ENCODE results near the gene LMTK3. TPM values are rescaled to one million over a fixed set of nuclear protein-coding genes. Genes with fewer than 3 reads are reported as not detected.

Gene LMTK3
- polyA plus RNA-seq, 1 donor (not counting 4 experiments of a cell fraction or from before 2014, with no cell fraction given) = 0.51 TPM

DNA sequence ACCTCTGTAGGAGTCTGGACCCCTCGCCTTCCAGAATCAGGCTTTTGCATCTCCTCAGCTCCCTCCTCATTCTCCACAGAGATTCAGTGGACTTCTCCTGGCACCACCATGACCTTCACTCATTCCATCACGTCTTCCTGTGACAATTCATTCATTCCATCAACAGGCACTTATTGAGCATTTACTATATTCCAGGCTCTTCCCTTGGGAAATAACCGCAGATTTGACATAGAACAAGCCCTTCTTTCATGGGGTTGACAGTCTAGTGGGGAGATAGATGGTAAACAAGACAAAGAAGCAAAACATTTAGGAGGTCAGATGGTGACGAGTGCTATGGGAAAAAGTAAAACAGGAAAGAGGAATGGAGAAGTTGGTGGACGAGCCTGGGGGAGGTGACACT is 37.7 kb upstream of the LMTK3 start:
- Histone ChIP-seq H3K4me3 (ENCODE audit: control insufficient read depth in 2 of 3, extremely low read depth in 1 of 3, insufficient read depth in 2 of 3, low read depth in 1 of 3, low read length in 3 of 3) (no peak overlapping the region), H3K4me2 (ENCODE audit: control insufficient read depth, extremely low read depth, insufficient read depth, low read depth, low read length) (no peak overlapping the region), H3K36me3 (ENCODE audit: control insufficient read depth in 2 of 2, extremely low read depth in 1 of 2, insufficient read depth in 2 of 2, low read length in 2 of 2) (no peaks in the 10 kb centered on the region), H3K9ac (ENCODE audit: control insufficient read depth, extremely low read depth, insufficient read depth, low read length) (no peak overlapping the region), H3K9me3 (ENCODE audit: control insufficient read depth, low read depth, low read length) (no peaks in the 10 kb centered on the region), H3K9me1 (ENCODE audit: control insufficient read depth, extremely low read depth, insufficient read depth, low read length) (no peaks in the 10 kb centered on the region), H3K4me1 (ENCODE audit: control insufficient read depth, extremely low read depth, insufficient read depth, low read length) (peaks cover 23% of the 10 kb centered on the region), H3K27me3 (ENCODE audit: control insufficient read depth, extremely low read depth, insufficient read depth, low read length) (peaks cover 3% of the 10 kb centered on the region), H2AFZ (ENCODE audit: control insufficient read depth, low read length) (no peak overlapping the region), H3K79me2 (ENCODE audit: control insufficient read depth, insufficient read depth, low read length) (no peaks in the 10 kb centered on the region), H4K20me1 (ENCODE audit: control insufficient read depth, extremely low read depth, insufficient read depth, low read length) (no peaks in the 10 kb centered on the region), H3K27ac (ENCODE audit: control insufficient read depth, insufficient read depth, low read length) (no peak overlapping the region)
- FAIRE-seq (no peak), DNase-seq (ENCODE audit: low read depth, low spot score) (no peak)
- no peak for TF ChIP-seq EZH2 (IDR thresholded peaks at IDR 0.05; ENCODE audit: low read length)
- TF ChIP-seq, protein P1, sequence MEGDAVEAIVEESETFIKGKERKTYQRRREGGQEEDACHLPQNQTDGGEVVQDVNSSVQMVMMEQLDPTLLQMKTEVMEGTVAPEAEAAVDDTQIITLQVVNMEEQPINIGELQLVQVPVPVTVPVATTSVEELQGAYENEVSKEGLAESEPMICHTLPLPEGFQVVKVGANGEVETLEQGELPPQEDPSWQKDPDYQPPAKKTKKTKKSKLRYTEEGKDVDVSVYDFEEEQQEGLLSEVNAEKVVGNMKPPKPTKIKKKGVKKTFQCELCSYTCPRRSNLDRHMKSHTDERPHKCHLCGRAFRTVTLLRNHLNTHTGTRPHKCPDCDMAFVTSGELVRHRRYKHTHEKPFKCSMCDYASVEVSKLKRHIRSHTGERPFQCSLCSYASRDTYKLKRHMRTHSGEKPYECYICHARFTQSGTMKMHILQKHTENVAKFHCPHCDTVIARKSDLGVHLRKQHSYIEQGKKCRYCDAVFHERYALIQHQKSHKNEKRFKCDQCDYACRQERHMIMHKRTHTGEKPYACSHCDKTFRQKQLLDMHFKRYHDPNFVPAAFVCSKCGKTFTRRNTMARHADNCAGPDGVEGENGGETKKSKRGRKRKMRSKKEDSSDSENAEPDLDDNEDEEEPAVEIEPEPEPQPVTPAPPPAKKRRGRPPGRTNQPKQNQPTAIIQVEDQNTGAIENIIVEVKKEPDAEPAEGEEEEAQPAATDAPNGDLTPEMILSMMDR (optimal IDR thresholded peaks at IDR 0.05 in 1 of 3, IDR thresholded peaks at IDR 0.05 in 1 of 3, conservative IDR thresholded peaks at IDR 0.05 in 1 of 3; ENCODE audit: extremely low read depth in 1 of 3, insufficient read depth in 2 of 3, low read length in 3 of 3) = no peak
- dilution Hi-C loops (cut with MboI; ENCODE audit: extremely low pct_ligation_motif_present, low sequenced_read_pairs) = no loop called here

DNA sequence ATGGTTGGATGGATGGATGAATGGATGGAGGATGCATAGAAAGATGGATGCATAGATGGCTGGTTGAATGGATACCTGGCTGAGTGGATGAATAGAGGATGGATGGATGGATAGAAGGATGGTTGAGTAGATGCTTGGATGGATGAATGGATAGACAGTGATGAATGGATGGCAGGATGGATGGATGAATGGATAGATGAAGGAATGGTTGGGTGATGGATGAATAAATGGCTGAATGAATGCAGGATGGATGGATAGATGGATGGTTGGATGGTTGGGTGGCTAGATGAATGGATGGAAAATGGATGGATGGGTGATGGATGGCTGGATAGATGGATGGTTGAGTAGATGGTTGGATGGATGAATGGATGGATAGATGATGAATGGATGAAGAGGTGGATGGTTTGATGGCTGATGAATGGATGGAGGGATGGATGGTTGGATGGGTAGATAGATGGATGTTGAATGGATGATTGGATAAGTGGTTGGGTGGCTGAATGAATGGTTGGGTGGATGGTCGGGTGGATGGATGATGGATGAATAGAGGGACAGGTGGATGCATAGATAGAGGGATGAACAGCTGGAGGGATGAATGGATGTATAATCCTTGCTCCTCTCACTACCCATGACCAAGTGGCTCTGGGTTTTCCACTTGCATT is 36.7 kb upstream of the LMTK3 start:
- H3K36me3 ChIP-seq (ENCODE audit: control insufficient read depth in 2 of 2, extremely low read depth in 1 of 2, insufficient read depth in 2 of 2, low read length in 2 of 2) = no peaks in the 10 kb centered on the region
- H3K4me3 ChIP-seq (ENCODE audit: control insufficient read depth in 2 of 3, extremely low read depth in 1 of 3, insufficient read depth in 2 of 3, low read depth in 1 of 3, low read length in 3 of 3) = no peak overlapping the region
- H2AFZ ChIP-seq (ENCODE audit: control insufficient read depth, low read length) = no peak overlapping the region
- H3K9ac ChIP-seq (ENCODE audit: control insufficient read depth, extremely low read depth, insufficient read depth, low read length) = no peak overlapping the region
- H3K4me1 ChIP-seq (ENCODE audit: control insufficient read depth, extremely low read depth, insufficient read depth, low read length) = peaks cover 20% of the 10 kb centered on the region
- TF ChIP-seq EZH2 (IDR thresholded peaks at IDR 0.05; ENCODE audit: low read length) = no peak
- TF ChIP-seq, protein P1 (optimal IDR thresholded peaks at IDR 0.05 in 1 of 3, IDR thresholded peaks at IDR 0.05 in 1 of 3, conservative IDR thresholded peaks at IDR 0.05 in 1 of 3; ENCODE audit: extremely low read depth in 1 of 3, insufficient read depth in 2 of 3, low read length in 3 of 3) = no peak
- dilution Hi-C loops (cut with MboI; ENCODE audit: extremely low pct_ligation_motif_present, low sequenced_read_pairs) = no loop called here
- FAIRE-seq (no peak), DNase-seq (ENCODE audit: low read depth, low spot score) (no peak)
- H3K27me3 ChIP-seq (ENCODE audit: control insufficient read depth, extremely low read depth, insufficient read depth, low read length) = peaks cover 3% of the 10 kb centered on the region
- H3K27ac ChIP-seq (ENCODE audit: control insufficient read depth, insufficient read depth, low read length) = no peak overlapping the region
- no peaks in the 10 kb centered on the region for H3K79me2 ChIP-seq (ENCODE audit: control insufficient read depth, insufficient read depth, low read length)
- no peaks in the 10 kb centered on the region for H4K20me1 ChIP-seq (ENCODE audit: control insufficient read depth, extremely low read depth, insufficient read depth, low read length)
- H3K4me2 ChIP-seq (ENCODE audit: control insufficient read depth, extremely low read depth, insufficient read depth, low read depth, low read length) = no peak overlapping the region
- H3K9me3 ChIP-seq (ENCODE audit: control insufficient read depth, low read depth, low read length) = no peaks in the 10 kb centered on the region
- H3K9me1 ChIP-seq (ENCODE audit: control insufficient read depth, extremely low read depth, insufficient read depth, low read length) = no peaks in the 10 kb centered on the region

Data from keratinocyte (primary cell).